Ammon's horn (tissue), 1 donor: ENCODE data around the gene PTP4A2.

ENCODE experiments used
- DNase-seq: peaks from one replicate; pipeline ENCODE4 v3.0.0-alpha.2; 2016; ENCODE audit warnings: low spot score

The PTP4A2 gene

GRCh38 chr1:31886866-31887265 is 51.3 kb downstream of the PTP4A2 start:
- no peak for DNase-seq

GRCh38 chr1:31885851-31886250 is 52.3 kb downstream of the PTP4A2 start:
- no peak for DNase-seq

- DNase-seq: no peak
Observed at GRCh38 chr1:31883357-31883942, 54.7 kb downstream of the PTP4A2 start.

- no peak for DNase-seq
Observed at GRCh38 chr1:31881688-31882000, 56.5 kb downstream of the PTP4A2 start.

- no peak for DNase-seq
Observed at GRCh38 chr1:31880957-31881687, 57.0 kb downstream of the PTP4A2 start.

- no peak for DNase-seq
Observed at GRCh38 chr1:31879981-31880608, 58.1 kb downstream of the PTP4A2 start.

GRCh38 chr1:31878058-31878457 is 60.1 kb downstream of the PTP4A2 start:
- no peak for DNase-seq

GRCh38 chr1:31877544-31877943 is 60.6 kb downstream of the PTP4A2 start:
- DNase-seq: no peak

GRCh38 chr1:31875636-31876236 is 62.4 kb downstream of the PTP4A2 start:
- no peak for DNase-seq

- no peak for DNase-seq
Observed at GRCh38 chr1:31874942-31875341, 63.2 kb downstream of the PTP4A2 start.

GRCh38 chr1:31872658-31873636 is 65.2 kb downstream of the PTP4A2 start:
- no peak for DNase-seq

- no peak for DNase-seq
Observed at GRCh38 chr1:31871703-31872102, 66.5 kb downstream of the PTP4A2 start.

- DNase-seq: no peak
Observed at GRCh38 chr1:31870086-31870736, 68.0 kb downstream of the PTP4A2 start.

- peak; percentile 12 for DNase-seq
Observed at GRCh38 chr1:31869449-31869848, 68.7 kb downstream of the PTP4A2 start.

- DNase-seq: no peak
Observed at GRCh38 chr1:31868862-31869261, 69.3 kb downstream of the PTP4A2 start.

GRCh38 chr1:31867546-31867945 is 70.6 kb downstream of the PTP4A2 start:
- DNase-seq: no peak

- DNase-seq: no peak
Observed at GRCh38 chr1:31866450-31867032, 71.6 kb downstream of the PTP4A2 start.

GRCh38 chr1:31865728-31866449 is 72.3 kb downstream of the PTP4A2 start:
- no peak for DNase-seq

GRCh38 chr1:31862071-31862470 is 76.1 kb downstream of the PTP4A2 start:
- no peak for DNase-seq

- no peak for DNase-seq
Observed at GRCh38 chr1:31861346-31861745, 76.8 kb downstream of the PTP4A2 start.
